Cardiac ventricle fibroblast (primary cell): ENCODE measurements around the gene HARS1. TPM values are rescaled to one million over a fixed set of nuclear protein-coding genes. Genes with fewer than 3 reads are reported as not detected.

Source experiments
- total RNA-seq: library from RNA; depleted of rRNA; stranded (reverse); fragments of >200 nt; gene quantifications from 2 replicates; pipeline ENCODE4 v1.2.3, GENCODE V29; 2015

HARS1 gene
- total RNA-seq = 43.6 and 55.7 TPM in 2 replicates

GRCh38 chr5:140690941-140691924, at the start of gene HARS1, which contains the start of gene HARS2:
Gene HARS1, minus strand, starts transcription at chr5:140691370. Its CDS starts 66 bp downstream, at chr5:140691304.
Gene HARS2, plus strand, starts transcription at chr5:140691455. Its CDS starts 194 bp downstream, at chr5:140691649.

GRCh38 chr5:140700177-140701144, 9.3 kb upstream of the HARS1 start, which contains the start of gene ZMAT2:
Gene ZMAT2, plus strand, starts transcription at chr5:140700447. Its CDS starts 14 bp downstream, at chr5:140700461.

GRCh38 chr5:140673187-140673976, 17.8 kb downstream of the HARS1 start, which contains the start of gene DND1:
Gene DND1, minus strand, starts transcription at chr5:140673576. Its CDS starts 34 bp downstream, at chr5:140673542.

GRCh38 chr5:140664359-140665119, 26.6 kb downstream of the HARS1 start, which contains the start of gene WDR55:
Gene WDR55, plus strand, starts transcription at chr5:140664904. Its CDS starts 9 bp downstream, at chr5:140664913.

GRCh38 chr5:140639148-140639981, 51.8 kb downstream of the HARS1 start, which contains the start of gene TMCO6:
Gene TMCO6, plus strand, starts transcription at chr5:140639451. Its CDS starts 77 bp downstream, at chr5:140639528.

GRCh38 chr5:140633021-140633471, 58.1 kb downstream of the HARS1 start, which contains the start of gene CD14:
Gene CD14, minus strand, starts transcription at chr5:140633175. Its CDS starts 104 bp downstream, at chr5:140633071.

Other genes with a start within 250 kb of the HARS1 start
- gene EIF4EBP3, start 143.7 kb downstream of the HARS1 start, total RNA-seq = 7.4 and 15.3 TPM in 2 replicates
- 24.0 and 25.6 TPM in 2 replicates for gene SRA1, start 133.9 kb downstream of the HARS1 start, total RNA-seq
- gene APBB3, start 126.8 kb downstream of the HARS1 start, total RNA-seq = 8.4 and 9.0 TPM in 2 replicates
- 26.9 and 37.6 TPM in 2 replicates for gene SLC35A4, start 126.5 kb downstream of the HARS1 start, total RNA-seq
- 0.15 and 1.3 TPM in 2 replicates for gene CD14, start 58.2 kb downstream of the HARS1 start, total RNA-seq
- gene TMCO6, start 51.9 kb downstream of the HARS1 start, total RNA-seq = 26.7 and 72.8 TPM in 2 replicates
- 47.4 and 58.0 TPM in 2 replicates for gene NDUFA2, start 43.7 kb downstream of the HARS1 start, total RNA-seq
- 62.4 and 66.5 TPM in 2 replicates for gene IK, start 43.5 kb downstream of the HARS1 start, total RNA-seq
- gene WDR55, start 26.5 kb downstream of the HARS1 start, total RNA-seq = 15.8 and 18.2 TPM in 2 replicates
- not detected in 2 replicates for gene DND1, start 17.8 kb downstream of the HARS1 start, total RNA-seq
- gene HARS2, start 85 bp upstream of the HARS1 start, total RNA-seq = 20.3 and 21.3 TPM in 2 replicates
- gene ZMAT2, start 9.1 kb upstream of the HARS1 start, total RNA-seq = 18.2 and 25.1 TPM in 2 replicates
- gene PCDHA1, start 94.8 kb upstream of the HARS1 start, total RNA-seq = 0.05 TPM in 1 of 2 replicates, not detected in the other
- gene PCDHA2, start 103.5 kb upstream of the HARS1 start, total RNA-seq = not detected in 2 replicates
- 0.10 and 0.25 TPM in 2 replicates for gene PCDHA3, start 109.7 kb upstream of the HARS1 start, total RNA-seq
- gene PCDHA4, start 115.7 kb upstream of the HARS1 start, total RNA-seq = 0.24 and 0.31 TPM in 2 replicates
- not detected in 2 replicates for gene PCDHA5, start 130.2 kb upstream of the HARS1 start, total RNA-seq
- 0.37 and 0.64 TPM in 2 replicates for gene PCDHA6, start 136.6 kb upstream of the HARS1 start, total RNA-seq
- gene PCDHA7, start 142.9 kb upstream of the HARS1 start, total RNA-seq = 0.15 and 0.56 TPM in 2 replicates
- 0.06 TPM in 1 of 2 replicates, not detected in the other for gene PCDHA8, start 149.8 kb upstream of the HARS1 start, total RNA-seq
- gene PCDHA9, start 157.0 kb upstream of the HARS1 start, total RNA-seq = 0.05 TPM in 1 of 2 replicates, not detected in the other
- gene PCDHA10, start 164.5 kb upstream of the HARS1 start, total RNA-seq = 0.06 and 0.59 TPM in 2 replicates
- gene PCDHA11, start 177.6 kb upstream of the HARS1 start, total RNA-seq = not detected in 2 replicates
- 0.06 and 0.34 TPM in 2 replicates for gene PCDHA12, start 183.9 kb upstream of the HARS1 start, total RNA-seq
- gene PCDHA13, start 190.8 kb upstream of the HARS1 start, total RNA-seq = 0.39 TPM in 1 of 2 replicates, not detected in the other
- 0.25 TPM in 1 of 2 replicates, not detected in the other for gene PCDHAC1, start 234.9 kb upstream of the HARS1 start, total RNA-seq